ENCODE data around the gene CACNA2D3.

- TF ChIP-seq REST (IDR thresholded peaks at IDR 0.05; ENCODE audit: insufficient read depth in 1 of 2, low read depth in 2 of 2, low read length in 2 of 2) (no peak), POLR2AphosphoS5 (IDR thresholded peaks at IDR 0.05; ENCODE audit: low read depth, low read length) (no peak), SIN3A (IDR thresholded peaks at IDR 0.05; ENCODE audit: borderline replicate concordance, insufficient read depth, low read length) (no peak)
Measured at GRCh38 chr3:55006244-55006676, 883.9 kb downstream of the CACNA2D3 start.
